Activated naive CD4-positive, alpha-beta T cell treated with anti-CD3 and anti-CD28 coated beads, Interleukin-2, amount 10 ng/mL, durations not matched to agents 7 days and 5 days (primary cell): ENCODE results near the gene CLIC1.

Experiments
- CTCF ChIA-PET: fragments of 350-600 bp; sonication (Branson Sonifier 250); formaldehyde crosslinking; loops from one replicate; lab custom pipeline; 2021; ENCODE audit warnings: antibody characterized with exemption; lab: Charles Lee
- DNase-seq: peaks from one replicate; pipeline ENCODE4 v3.0.0-alpha.2; 2020
- H3K27ac Mint-ChIP-seq: one replicate; pipeline ENCODE4 v1.8.0; 2021; ENCODE audit warnings: mild to moderate bottlenecking, moderate library complexity, mixed read lengths
- H3K27me3 Mint-ChIP-seq: one replicate; pipeline ENCODE4 v1.8.0; 2021; ENCODE audit warnings: mild to moderate bottlenecking, mixed read lengths
- H3K36me3 Mint-ChIP-seq: one replicate; pipeline ENCODE4 v1.8.0; 2021; ENCODE audit warnings: mixed read lengths
- H3K4me1 Mint-ChIP-seq: one replicate; pipeline ENCODE4 v1.8.0; 2021; ENCODE audit warnings: mixed read lengths
- H3K4me3 Mint-ChIP-seq: one replicate; pipeline ENCODE4 v1.8.0; 2021; ENCODE audit warnings: mild to moderate bottlenecking, moderate library complexity, mixed read lengths
- H3K9me3 Mint-ChIP-seq: one replicate; pipeline ENCODE4 v1.8.0; 2021; ENCODE audit warnings: mixed read lengths

The CLIC1 gene

GRCh38 chr6:31728767-31729514 is 7.4 kb downstream of the CLIC1 start, which contains the start of gene DDAH2:
TSS of gene DDAH2 (minus strand) at chr6:31729299. CDS start at chr6:31729161, 138 bp downstream.
- no peaks in the 10 kb centered on the region for H3K9me3 Mint-ChIP-seq
- peak within 1 kb of the TSS; percentile 90 for H3K27ac Mint-ChIP-seq
- H3K36me3 Mint-ChIP-seq, result peaks cover 57% of the 10 kb centered on the region
- no peaks in the 10 kb centered on the region for H3K27me3 Mint-ChIP-seq
- H3K4me3 Mint-ChIP-seq, result peak within 1 kb of the TSS; percentile 88
- CTCF ChIA-PET, result interaction anchor here (0.6 to 5.4 kb wide), 10 partner anchors 9 to 104 kb away, joined by 3 to 23 read pairs (median 6); partner anchors contain the start of genes GPANK1, HSPA1B, LSM2 and MSH5
- DNase-seq, result no peak
- peaks cover 75% of the 10 kb centered on the region for H3K4me1 Mint-ChIP-seq

GRCh38 chr6:31727717-31728671 is 8.3 kb downstream of the CLIC1 start:
- CTCF ChIA-PET, result interaction anchor here (1.4 to 2.7 kb wide), 7 partner anchors 10 to 103 kb away, joined by 5 to 16 read pairs (median 9); partner anchors contain the start of genes ABHD16A, HSPA1A, HSPA1L and LSM2
- Mint-ChIP-seq H3K36me3 (peaks cover 47% of the 10 kb centered on the region), H3K4me1 (peaks cover 71% of the 10 kb centered on the region), H3K27ac (peak overlapping the region; percentile 90), H3K27me3 (no peaks in the 10 kb centered on the region), H3K4me3 (peak overlapping the region; percentile 88), H3K9me3 (no peaks in the 10 kb centered on the region)
- no peak for DNase-seq

DNA sequence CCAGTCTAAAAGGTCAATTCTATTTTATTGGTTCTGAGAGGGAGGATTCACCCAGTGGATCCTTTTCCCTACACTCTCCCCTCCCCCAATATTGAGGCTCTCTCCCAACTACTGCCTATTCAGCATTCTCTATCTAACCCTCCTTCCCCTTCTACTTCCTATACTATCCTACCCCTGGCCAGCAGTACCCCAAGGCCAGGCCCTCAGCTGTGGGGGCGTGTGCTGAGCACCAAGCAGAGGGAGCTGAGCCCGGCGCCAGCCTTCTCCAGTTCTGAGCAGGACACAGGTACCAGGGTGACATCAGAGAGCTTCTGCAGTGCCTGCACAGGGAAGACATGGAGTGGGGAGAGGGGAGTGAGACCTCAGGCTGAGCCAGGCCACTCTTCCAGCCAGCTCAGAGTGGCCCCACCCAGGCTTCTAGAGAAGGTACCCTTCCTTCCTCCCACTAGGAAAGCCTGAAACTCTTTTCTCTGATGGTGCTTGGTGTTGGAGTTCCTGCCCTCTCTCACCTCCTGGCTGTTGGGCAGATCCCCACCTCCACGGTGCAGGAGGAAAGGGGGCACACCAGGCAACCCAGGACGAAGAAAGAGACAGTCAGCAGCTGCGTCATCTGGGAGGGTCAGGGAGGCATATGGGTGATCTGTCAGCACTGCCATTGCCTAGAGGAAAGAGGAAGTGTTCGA is 9.2 kb downstream of the CLIC1 start:
- Mint-ChIP-seq H3K27me3 (no peaks in the 10 kb centered on the region), H3K4me1 (peaks cover 71% of the 10 kb centered on the region)

DNA sequence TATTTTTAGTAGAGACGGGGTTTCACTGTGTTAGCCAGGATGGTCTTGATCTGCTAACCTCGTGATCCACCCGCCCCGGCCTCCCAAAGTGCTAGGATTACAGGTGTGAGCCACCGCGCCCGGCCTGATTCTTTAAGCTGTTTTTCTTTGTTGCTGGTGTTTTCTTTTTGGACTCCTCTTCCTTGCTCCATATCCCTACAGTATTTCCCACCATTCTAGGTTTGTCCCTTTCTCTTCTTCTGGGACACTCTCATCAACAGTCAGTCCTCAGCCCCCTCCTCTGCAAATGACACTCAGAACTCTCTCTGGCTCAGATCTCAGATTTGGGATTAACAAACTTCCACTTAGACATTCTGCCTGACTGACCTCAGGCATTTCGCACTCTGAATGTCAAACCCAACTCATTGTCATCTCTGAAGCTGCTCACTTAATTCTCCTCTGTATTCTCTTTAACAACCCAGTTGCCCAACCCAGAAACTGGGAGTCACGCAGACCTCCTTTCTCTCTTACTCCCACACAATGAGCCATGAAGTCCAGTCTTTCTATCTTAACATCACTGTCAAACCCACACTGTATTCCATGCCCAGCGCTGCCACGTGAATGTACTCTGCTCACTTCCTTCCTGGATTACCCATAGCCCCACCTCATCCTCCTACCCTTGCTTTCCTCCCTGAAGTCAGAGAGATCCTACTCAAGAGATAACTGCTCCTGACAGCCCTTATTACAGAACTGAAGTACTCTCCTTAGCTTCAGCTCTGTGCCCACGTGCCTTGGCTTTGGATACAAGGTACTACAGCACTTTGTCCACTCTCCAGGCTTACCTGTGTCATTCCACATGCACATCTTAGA is 10.6 kb downstream of the CLIC1 start:
- Mint-ChIP-seq H3K27ac (peak overlapping the region; percentile 1), H3K9me3 (no peaks in the 10 kb centered on the region), H3K4me3 (no peak overlapping the region), H3K4me1 (peaks cover 60% of the 10 kb centered on the region), H3K27me3 (peaks cover 13% of the 10 kb centered on the region), H3K36me3 (peaks cover 33% of the 10 kb centered on the region)
- CTCF ChIA-PET, result interaction anchor here (1.0 to 2.1 kb wide), 4 partner anchors 13 to 44 kb away, joined by 3 to 6 read pairs (median 6); partner anchors contain the start of gene ABHD16A
- DNase-seq, result no peak

More for the DNA sequence above, 9.2 kb downstream of the CLIC1 start:
- Mint-ChIP-seq H3K36me3 (peaks cover 46% of the 10 kb centered on the region), H3K9me3 (no peaks in the 10 kb centered on the region), H3K27ac (peak overlapping the region; percentile 90), H3K4me3 (peak overlapping the region; percentile 66)
- DNase-seq, result peak; percentile 51
- CTCF ChIA-PET, result interaction anchor here (1.4 to 2.2 kb wide), 4 partner anchors 12 to 88 kb away, joined by 5 to 11 read pairs (median 7); partner anchors contain the start of genes ABHD16A, HSPA1A and HSPA1L

DNA sequence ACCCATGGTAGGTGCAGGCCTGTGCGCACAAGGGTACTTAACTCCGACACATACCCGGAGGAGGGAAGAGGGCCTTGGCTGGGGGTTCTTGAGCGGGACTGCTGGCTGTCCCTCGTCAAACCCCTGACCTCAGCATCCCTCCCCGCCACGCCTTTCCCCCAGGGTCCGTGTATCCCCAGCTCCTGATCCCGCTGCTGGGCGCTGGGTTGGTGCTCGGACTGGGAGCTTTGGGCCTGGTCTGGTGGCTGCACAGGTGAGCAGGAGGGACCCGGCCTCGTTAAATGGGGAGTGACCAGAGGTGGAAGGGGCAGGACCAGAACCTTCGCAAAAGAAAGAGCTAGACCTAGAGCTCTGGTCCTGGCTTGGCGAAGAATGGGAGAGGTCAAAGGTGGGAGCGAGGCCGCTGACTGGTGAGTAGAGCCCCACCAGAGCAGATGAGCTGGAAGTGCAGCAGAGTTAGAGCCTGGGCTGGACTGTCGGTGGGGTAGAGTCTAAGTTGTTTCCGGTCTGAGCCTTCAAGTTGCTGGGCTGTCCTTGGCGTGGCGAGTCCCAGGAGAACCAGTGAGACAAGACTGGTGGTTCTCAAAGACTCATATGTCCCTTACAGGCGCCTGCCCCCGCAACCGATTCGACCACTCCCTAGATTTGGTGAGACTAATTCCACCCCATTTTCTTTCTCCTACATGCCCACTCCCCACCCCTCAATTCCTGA is 12.2 kb downstream of the CLIC1 start:
- Mint-ChIP-seq H3K27ac (no peak overlapping the region), H3K4me1 (peaks cover 46% of the 10 kb centered on the region), H3K36me3 (peaks cover 23% of the 10 kb centered on the region), H3K4me3 (no peak overlapping the region), H3K27me3 (peaks cover 22% of the 10 kb centered on the region), H3K9me3 (no peaks in the 10 kb centered on the region)
- DNase-seq, result no peak
- CTCF ChIA-PET, result interaction anchor here (0.9 to 2.0 kb wide), 2 partner anchors 46 to 102 kb away, joined by 3 to 6 read pairs; no protein-coding TSS in a partner anchor

DNA sequence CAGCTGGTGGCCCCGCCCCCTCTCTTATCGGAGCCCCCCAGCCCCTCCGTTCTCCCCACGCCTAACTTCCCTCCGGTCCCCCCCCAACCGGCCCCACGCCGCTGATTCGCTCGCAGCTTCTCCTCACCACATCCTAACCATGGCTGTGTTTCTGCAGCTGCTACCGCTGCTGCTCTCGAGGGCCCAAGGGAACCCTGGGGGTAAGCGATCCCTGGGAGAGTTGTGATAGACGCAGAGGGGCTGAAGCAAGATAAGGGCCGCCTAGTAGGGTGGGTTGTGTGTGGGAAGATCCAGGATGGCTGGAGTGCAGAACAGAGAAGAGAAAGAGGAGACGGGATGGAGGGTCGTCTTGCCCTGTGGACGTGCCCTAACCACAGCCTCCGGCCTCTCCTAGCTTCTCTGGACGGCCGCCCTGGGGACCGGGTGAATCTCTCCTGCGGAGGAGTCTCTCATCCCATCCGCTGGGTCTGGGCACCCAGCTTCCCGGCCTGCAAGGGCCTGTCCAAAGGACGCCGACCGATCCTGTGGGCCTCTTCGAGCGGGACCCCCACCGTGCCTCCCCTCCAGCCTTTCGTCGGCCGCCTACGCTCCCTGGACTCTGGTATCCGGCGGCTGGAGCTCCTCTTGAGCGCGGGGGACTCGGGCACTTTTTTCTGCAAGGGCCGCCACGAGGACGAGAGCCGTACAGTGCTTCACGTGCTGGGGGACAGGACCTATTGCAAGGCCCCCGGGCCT is 12.9 kb downstream of the CLIC1 start, which contains the start of gene MPIG6B:
MPIG6B (plus strand) TSS at position 129 of the 735 bp plus-strand sequence; CDS start at position 140, 11 bp downstream.
- Mint-ChIP-seq H3K36me3 (peaks cover 22% of the 10 kb centered on the region), H3K4me1 (peaks cover 39% of the 10 kb centered on the region), H3K27ac (peak within 1 kb of the TSS; percentile 20), H3K4me3 (no peak within 1 kb of the TSS), H3K27me3 (peaks cover 22% of the 10 kb centered on the region), H3K9me3 (no peaks in the 10 kb centered on the region)
- CTCF ChIA-PET, result interaction anchor here (0.9 kb wide), 1 partner anchor 103 kb away, joined by 3 read pairs; no protein-coding TSS in a partner anchor
- no peak for DNase-seq

GRCh38 chr6:31722173-31722572 is 14.2 kb downstream of the CLIC1 start:
- CTCF ChIA-PET, result interaction anchor here (1.3 kb wide), 1 partner anchor 48 kb away, joined by 3 read pairs; no protein-coding TSS in a partner anchor
- no peaks in the 10 kb centered on the region for H3K9me3 Mint-ChIP-seq
- no peak for DNase-seq
- H3K27ac Mint-ChIP-seq, result no peak overlapping the region
- H3K27me3 Mint-ChIP-seq, result peaks cover 29% of the 10 kb centered on the region
- peaks cover 28% of the 10 kb centered on the region for H3K4me1 Mint-ChIP-seq
- H3K4me3 Mint-ChIP-seq, result no peak overlapping the region
- H3K36me3 Mint-ChIP-seq, result peaks cover 15% of the 10 kb centered on the region

GRCh38 chr6:31721351-31722020 is 14.8 kb downstream of the CLIC1 start, which contains the start of gene LY6G6C:
TSS of gene LY6G6C (minus strand) at chr6:31721746. CDS start at chr6:31721679, 67 bp downstream.
- H3K4me3 Mint-ChIP-seq, result no peak within 1 kb of the TSS
- H3K27ac Mint-ChIP-seq, result no peak within 1 kb of the TSS
- peaks cover 30% of the 10 kb centered on the region for H3K27me3 Mint-ChIP-seq
- DNase-seq, result no peak
- H3K36me3 Mint-ChIP-seq, result peaks cover 8% of the 10 kb centered on the region
- CTCF ChIA-PET, result interaction anchor here (1.3 kb wide), 1 partner anchor 49 kb away, joined by 3 read pairs; no protein-coding TSS in a partner anchor
- H3K9me3 Mint-ChIP-seq, result no peaks in the 10 kb centered on the region
- peaks cover 22% of the 10 kb centered on the region for H3K4me1 Mint-ChIP-seq

DNA sequence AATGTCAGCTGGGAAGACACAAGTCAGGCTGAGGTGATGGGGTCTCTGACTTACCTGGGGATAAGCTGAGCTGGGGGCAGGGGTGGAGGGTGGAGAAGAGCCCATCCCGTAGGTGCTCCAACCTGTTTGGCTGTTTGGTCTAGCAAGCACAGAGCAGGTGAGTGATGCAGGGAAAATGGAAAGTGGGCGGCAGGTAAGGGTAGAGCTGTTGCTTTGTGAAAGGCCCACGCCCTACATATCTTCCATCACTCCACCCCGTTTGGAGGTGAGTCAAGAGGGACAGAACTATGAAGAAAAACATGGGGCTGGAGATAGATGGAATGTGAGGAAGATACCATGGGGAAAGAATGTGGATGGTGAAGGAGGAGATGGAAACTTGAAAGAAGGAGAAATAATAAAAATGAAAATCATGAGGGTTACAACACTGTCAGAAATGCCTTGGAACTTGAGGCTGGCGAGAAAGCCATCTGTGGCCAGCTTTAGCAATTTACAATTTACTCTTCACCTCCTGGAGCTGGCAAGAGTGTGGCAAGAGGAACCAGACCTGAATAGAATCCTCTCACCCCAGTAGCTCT is 16.0 kb downstream of the CLIC1 start:
- Mint-ChIP-seq H3K36me3 (no peaks in the 10 kb centered on the region), H3K27ac (no peak overlapping the region), H3K4me3 (no peak overlapping the region), H3K9me3 (no peaks in the 10 kb centered on the region), H3K4me1 (peaks cover 11% of the 10 kb centered on the region), H3K27me3 (peaks cover 30% of the 10 kb centered on the region)
- DNase-seq, result no peak
- CTCF ChIA-PET, result no interaction called here

DNA sequence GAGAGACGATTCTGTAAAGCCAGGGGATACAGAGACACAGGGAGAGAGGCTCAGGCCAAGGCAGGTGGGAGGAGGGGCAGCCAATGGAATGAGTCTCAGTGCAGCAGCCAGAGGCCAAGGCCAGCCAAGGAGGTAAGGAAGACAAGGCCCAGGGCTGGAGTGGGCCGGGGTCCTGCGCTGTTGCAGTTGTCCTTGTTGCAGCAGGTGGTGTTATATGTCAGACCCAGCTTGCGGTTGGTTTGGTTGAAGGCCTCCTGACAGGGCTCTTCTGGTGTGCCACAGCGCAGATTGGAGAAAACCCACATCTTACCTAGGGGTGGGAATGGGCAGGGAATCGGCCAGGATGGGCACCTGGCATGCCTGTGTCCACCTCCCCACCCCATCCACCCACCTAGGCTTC is 17.3 kb downstream of the CLIC1 start:
- peaks cover 12% of the 10 kb centered on the region for H3K4me1 Mint-ChIP-seq
- H3K9me3 Mint-ChIP-seq, result no peaks in the 10 kb centered on the region
- no peak for DNase-seq
- CTCF ChIA-PET, result no interaction called here
- peaks cover 39% of the 10 kb centered on the region for H3K27me3 Mint-ChIP-seq
- no peak overlapping the region for H3K27ac Mint-ChIP-seq
- no peak overlapping the region for H3K4me3 Mint-ChIP-seq
- no peaks in the 10 kb centered on the region for H3K36me3 Mint-ChIP-seq

GRCh38 chr6:31718265-31718664 is 18.1 kb downstream of the CLIC1 start:
- Mint-ChIP-seq H3K27me3 (peaks cover 46% of the 10 kb centered on the region), H3K9me3 (no peaks in the 10 kb centered on the region), H3K4me1 (peaks cover 9% of the 10 kb centered on the region), H3K4me3 (no peak overlapping the region), H3K36me3 (no peaks in the 10 kb centered on the region), H3K27ac (no peak overlapping the region)
- DNase-seq, result no peak
- CTCF ChIA-PET, result no interaction called here
